Peyer's patch (tissue), 4 donors: ENCODE measurements around the gene THSD1.

Experiments used
- POLR2A ChIP-seq, 2 donors: fragments of 450-650 bp; IDR thresholded peaks; one replicate each; pipeline ENCODE4 v1.5.1; 2017; ENCODE audit warnings: antibody characterized with exemption in 2 of 2, mild to moderate bottlenecking in 2 of 2, moderate library complexity in 2 of 2
- TF ChIP-seq, protein P1 (sequence below), 6 experiments: fragments of 450-650 bp in 4 of 6; fragments of 200-600 bp in 2 of 6; sonication (generic) in 1 of 6; IDR thresholded peaks; one replicate each; pipeline ENCODE4 v1.5.1; 2017 to 2019; ENCODE audit warnings: antibody characterized with exemption in 6 of 6, mild to moderate bottlenecking in 3 of 6, moderate library complexity in 1 of 6

DNA sequence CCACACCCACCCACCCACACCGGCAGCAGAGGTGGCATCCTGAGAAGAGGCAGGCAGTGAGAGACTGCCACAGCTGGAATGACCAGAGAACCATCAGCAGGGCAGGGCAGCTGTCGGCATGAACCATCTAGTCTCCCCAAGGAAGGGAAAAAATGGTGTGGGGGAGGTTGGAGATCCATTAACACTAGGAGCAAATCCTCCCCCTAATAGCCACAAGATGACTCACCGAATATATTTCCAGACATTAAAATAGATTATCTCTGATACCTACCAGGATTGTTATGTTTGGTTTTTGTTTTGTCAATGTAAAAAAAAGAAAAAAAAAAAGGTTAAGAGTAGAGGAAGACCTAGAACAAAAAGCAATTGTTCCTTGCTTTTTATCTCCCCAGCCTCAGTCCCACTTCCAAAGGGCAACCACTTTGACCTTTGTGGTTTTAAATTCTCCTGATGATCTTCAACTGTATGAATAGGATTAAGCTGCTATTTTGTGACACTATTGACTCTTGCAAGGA lies 34.2 kb downstream of the THSD1 start:
- TF ChIP-seq, protein P1, sequence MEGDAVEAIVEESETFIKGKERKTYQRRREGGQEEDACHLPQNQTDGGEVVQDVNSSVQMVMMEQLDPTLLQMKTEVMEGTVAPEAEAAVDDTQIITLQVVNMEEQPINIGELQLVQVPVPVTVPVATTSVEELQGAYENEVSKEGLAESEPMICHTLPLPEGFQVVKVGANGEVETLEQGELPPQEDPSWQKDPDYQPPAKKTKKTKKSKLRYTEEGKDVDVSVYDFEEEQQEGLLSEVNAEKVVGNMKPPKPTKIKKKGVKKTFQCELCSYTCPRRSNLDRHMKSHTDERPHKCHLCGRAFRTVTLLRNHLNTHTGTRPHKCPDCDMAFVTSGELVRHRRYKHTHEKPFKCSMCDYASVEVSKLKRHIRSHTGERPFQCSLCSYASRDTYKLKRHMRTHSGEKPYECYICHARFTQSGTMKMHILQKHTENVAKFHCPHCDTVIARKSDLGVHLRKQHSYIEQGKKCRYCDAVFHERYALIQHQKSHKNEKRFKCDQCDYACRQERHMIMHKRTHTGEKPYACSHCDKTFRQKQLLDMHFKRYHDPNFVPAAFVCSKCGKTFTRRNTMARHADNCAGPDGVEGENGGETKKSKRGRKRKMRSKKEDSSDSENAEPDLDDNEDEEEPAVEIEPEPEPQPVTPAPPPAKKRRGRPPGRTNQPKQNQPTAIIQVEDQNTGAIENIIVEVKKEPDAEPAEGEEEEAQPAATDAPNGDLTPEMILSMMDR (IDR thresholded peaks at IDR 0.05) = no peak
- no peak for TF ChIP-seq POLR2A (IDR thresholded peaks at IDR 0.05)
